Activated gamma-delta T cell treated with anti-CD3 and anti-CD28 coated beads, Interleukin-2, amount 50 U/mL, for 16 hours (primary cell): ENCODE measurements around the gene FBXW7.
"Not testable (repeated sequence)": the region's sequence is repeated elsewhere in the genome, so short reads cannot be mapped to it uniquely, and the experiment has no call there.

Source experiments
- DNase-seq: peaks from one replicate; pipeline ENCODE4 v3.0.0-alpha.2; 2020; ENCODE audit warnings: low read depth

The FBXW7 gene, protein sequence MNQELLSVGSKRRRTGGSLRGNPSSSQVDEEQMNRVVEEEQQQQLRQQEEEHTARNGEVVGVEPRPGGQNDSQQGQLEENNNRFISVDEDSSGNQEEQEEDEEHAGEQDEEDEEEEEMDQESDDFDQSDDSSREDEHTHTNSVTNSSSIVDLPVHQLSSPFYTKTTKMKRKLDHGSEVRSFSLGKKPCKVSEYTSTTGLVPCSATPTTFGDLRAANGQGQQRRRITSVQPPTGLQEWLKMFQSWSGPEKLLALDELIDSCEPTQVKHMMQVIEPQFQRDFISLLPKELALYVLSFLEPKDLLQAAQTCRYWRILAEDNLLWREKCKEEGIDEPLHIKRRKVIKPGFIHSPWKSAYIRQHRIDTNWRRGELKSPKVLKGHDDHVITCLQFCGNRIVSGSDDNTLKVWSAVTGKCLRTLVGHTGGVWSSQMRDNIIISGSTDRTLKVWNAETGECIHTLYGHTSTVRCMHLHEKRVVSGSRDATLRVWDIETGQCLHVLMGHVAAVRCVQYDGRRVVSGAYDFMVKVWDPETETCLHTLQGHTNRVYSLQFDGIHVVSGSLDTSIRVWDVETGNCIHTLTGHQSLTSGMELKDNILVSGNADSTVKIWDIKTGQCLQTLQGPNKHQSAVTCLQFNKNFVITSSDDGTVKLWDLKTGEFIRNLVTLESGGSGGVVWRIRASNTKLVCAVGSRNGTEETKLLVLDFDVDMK

DNA sequence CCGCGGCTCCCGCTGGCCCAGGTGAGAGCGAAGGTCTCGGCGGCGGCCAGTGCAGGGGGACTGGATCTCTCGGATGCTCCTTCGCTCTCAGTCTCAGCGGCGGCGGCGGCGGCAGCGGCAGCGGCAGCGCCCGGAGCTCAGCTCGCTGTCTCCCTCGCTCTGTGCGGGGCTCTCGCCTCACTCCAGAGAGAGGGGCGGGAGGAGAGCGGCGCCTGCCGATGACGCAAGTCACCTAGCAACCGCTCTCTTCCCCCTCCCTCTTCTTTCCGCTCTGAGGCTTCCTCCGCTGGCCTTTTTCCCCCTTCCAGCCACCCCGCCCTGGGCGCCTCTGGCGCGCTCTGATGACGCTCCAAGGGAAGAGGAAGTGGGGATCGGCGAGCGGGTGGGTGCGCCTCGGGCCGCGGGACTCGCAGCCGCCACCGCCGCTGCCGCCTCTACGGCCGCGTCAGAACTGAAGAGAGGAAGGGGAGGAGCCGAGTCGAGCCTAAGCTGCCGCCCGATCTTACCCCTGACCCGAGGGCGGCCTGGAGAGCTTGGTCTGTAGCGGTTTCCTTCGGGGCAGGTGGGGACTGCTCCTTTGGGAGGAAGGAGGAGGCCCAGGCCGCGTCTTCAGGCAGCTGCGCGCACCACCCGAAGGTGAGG lies at the start of gene FBXW7:
TSS of gene FBXW7 (minus strand) at position 190 of the 642 bp plus-strand sequence. CDS start 124,289 bp downstream, outside the sequence.
- peak; percentile 99 for DNase-seq

DNA sequence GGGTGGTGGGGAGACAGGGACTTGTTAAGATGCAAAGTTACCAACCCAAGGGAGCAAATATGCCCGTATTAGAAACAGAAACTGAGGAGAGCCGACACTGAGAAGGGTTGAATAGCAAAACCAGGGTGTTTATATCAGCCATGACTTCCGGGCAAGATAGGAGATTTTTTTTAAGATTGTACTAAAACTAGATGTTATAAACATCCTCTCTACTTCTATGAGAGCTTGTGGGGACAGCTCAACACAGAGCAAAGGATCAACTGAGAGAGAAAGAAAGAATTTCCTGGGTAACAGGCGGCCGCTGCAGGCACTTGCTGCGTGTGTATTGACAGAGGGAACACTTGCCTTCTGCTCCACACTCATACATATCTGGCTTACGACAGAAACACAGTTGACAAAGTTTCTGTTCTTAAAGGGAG lies 49.1 kb upstream of the FBXW7 start:
- DNase-seq: no peak

DNA sequence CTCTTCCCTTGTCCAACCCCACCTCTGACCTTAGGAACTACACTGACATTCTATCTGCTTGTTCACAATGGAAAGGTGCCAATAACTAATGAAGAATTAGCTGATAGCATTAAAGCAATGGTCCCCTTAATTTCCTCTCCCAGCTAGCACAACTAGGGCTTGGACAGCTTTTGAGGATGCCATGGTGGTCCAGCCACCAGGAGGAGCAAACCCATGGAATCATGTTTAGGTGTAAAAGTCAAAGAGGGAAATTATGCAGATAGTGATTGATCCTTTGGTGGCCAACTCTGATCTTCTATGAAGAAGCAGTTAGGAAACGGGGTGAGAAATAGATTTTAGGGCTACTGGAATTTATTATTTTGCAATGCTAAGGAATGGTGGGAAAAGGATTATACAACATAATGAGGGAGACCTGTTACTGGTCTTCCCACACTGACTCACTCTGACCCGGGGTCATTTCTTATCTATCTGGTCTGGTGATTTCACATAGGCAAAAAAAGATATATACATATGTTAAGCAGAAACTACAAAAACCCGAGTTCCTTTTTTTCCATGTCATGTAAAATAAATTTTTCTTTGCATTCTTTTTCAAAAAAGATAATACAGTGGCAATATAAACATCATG lies 45.8 kb upstream of the FBXW7 start:
- no peak for DNase-seq

DNA sequence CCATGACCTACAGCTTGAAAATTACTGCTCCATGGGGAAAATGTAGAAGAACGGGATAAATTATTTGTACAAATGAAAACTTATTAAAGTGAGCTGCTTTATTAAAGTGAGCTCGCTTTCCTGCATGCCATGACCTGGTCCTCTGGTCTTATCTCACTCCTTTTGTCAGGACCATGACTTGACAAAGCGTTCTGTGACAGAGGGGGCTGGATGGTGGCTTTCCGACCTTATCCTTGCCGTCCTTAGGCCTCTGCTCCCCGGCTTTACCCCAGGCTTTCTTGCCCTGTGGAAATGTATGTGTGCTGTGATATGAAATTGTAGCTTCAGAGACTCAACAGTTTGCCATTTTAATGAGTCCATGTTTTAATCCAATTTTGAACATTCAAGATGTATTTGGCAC lies 44.0 kb upstream of the FBXW7 start:
- DNase-seq: no peak

DNA sequence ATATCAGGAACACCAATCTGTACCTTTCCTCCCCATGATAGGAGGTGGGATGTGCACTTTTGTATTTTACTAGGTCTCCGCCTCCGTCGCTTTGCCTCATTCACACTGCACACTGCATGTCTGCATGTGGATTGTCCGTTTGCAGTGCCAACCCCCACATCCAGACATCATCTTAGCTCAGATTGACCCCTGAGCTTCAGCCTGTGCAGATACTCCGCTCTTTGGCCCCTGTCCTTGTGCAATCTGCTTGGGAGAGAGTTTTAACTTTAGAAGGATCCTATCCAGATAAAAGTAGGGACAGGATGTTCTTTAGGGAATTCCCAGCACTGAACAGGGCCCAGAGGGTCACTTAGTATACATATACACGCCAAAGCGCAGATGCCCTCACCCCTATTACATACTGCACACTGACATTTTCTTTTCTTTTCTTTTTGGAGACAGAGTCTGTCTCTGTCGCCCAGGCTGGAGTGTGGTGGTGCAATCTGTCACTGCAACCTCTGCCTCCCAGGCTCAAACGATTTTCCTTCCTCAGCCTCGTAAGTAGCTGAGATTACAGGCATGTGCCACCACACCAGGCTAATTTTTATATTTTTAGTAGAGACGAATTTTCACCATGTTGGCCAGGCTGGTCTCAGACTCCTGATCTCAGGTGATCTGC lies 43.3 kb upstream of the FBXW7 start:
- no peak for DNase-seq

DNA sequence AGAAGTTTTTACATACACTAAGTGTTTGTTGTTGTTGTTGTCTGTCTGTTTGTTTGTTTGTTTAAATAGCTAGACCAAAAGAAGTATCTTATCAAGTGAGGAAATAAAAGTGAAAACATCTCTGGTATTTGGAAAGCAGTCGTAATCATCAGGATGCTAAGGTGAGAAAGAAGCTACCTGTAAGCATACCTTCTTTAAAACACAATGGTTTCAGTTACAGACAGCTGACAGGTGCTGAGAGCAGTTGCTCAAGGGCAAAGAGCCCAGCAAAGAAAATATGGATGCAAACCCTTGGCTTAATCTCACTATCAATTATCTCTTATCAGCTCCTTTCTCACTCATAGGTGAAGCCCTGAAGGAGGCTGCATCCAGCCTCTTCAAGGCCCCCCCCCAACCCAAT lies 42.8 kb upstream of the FBXW7 start:
- no peak for DNase-seq

DNA sequence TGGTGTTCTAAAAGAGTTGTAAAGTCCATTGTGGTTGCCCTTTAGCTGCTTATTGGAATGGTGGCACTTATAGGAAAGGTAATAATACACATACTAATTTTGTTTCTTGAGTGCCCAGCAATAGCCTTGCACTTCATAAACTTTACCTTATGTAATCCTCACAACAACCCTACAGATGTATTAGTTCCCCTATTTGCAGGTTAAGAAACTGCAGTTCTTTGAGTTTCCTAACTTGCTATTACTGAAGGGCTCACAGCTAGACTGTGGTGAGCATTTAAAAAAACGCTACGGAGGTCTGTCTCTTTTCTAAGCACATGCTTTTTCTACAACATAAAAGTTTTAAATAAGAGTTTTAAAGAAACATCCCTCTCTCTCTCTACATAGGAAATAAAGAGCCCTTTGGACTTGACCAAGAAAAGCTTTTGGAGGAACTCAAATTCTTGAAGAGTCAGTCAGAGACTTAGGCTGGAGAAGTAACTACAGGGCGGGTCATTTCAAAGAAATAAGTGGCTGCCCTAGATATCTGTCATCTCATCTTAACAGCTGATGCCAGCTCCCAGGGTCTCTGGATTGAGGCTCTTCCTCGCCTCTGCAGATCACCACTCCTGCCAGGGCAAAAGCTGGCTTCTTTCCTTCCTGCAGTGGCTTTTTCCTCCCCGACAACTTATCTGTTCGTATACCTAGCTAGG lies 42.0 kb upstream of the FBXW7 start:
- DNase-seq: no peak

DNA sequence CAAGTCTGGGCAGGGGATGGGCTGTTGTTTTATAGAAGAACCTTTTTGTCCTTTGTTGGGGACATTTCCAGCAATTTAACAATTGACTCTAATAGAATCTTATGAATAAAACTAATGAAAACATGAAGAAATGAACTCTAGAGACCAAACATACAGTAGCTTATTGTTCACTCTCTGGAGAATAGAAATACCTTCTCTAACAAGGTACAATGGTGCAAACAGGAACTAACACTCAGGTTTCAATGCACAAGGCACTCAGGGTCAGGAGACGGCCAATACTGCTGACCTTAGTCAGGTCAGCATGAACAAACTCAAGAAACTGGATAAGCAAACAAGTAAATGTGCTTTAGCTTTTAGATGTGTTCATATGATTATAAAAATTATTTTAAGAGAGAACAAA lies 39.6 kb upstream of the FBXW7 start:
- DNase-seq: no peak

DNA sequence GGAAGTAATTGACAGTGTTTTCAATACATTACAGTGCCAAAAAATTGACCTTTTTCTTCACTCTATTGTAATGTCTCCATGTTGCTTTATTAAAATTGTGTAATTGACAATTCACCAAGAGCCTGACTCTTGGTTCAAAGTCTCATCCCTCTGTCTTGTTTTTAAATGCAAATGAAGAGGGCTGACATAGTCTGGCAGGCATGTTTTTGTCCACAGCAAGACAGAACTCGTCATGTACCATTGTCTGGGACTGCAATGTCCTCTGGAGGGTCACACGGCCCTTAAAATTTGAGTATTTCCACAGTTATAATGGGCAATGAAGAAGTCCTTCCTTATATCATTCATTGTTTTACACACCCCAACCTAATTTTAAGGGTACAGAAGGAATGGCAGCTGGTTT lies 38.0 kb upstream of the FBXW7 start:
- DNase-seq: no peak

DNA sequence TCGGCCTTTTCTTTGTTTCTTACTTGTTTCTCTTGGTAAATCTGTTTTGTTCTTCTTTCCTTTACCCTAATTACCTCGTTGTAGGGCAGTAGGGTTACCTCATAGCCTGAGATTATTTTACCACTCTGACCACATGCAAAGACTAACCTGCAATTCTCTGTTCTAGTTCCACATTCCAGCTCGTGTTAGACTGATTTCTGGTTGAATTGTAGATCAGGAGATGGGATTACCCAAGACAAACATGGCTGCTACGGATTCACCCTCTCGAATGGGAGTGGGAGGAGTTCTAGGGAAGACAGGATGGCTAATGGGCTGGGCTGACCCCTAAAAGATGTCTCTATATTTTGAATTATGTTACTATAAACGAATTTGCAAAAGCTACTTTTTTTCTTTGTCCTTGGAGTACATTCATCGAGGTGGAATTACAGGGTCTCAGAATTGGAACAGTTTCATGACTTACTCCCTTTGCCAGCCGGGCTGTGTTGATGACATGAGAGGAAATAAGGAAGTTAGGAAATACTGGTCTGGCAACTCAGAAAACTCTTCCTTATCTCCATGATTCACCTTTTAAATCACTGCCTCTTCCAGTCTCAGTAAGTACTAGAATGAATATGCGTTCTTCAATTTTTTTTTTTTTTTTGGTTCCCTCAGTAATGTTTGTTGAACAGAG lies 36.7 kb upstream of the FBXW7 start:
- DNase-seq: no peak

DNA sequence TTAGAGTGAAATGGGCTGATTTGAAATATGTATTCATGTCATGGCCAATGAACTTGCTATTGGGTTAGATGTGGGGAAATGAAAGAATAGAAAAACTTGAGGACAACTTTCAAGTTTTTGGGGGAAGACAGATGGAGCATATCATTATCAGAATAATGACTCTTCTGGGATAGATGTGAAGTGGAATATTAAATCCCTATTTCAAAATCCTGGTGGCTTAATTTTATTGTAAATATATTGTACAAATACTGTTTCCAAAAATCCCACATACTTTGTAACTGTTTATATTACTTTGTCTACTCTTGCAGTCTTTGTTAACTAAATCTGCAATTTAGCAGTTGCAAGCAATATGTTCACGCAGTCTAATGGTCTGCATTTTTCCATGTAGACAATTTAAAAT lies 35.9 kb upstream of the FBXW7 start:
- DNase-seq: no peak

DNA sequence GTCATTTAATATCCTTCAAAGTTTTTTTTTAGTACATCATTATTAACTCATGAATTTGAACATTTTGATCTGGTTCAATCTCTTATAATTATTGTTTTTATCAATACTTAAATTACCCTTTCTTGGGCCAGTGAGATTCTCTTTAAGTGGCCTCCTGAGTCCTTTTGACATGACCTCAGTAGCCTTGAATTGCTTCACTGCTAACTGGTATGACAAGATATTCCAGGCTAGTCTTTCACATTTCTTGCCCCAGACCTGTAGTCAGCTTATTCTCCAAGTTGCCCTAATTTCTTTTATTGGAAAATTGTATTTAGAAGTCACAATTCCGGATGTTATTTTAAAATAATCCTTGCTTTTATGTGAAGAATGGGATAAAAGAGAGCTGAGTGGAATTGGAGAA lies 35.4 kb upstream of the FBXW7 start:
- no peak for DNase-seq

DNA sequence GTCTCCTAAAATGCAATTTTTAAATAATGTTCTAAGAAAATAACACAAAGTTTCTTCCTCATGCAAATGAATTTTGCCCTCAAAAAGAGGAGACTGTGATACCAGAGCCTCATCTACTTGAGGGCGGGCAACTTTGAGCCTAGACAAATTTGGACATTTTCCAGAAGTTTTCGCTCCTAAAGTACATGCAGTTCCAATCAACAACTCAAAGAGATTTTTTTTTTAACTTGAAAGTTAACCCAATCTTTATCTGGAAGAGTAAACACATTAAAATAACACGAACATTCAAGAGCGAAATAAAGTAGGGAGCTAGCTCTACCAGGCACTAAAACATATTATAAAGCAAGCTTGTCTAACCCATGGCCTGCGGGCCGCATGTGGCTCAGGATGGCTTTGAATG lies 29.4 kb upstream of the FBXW7 start:
- DNase-seq: no peak

DNA sequence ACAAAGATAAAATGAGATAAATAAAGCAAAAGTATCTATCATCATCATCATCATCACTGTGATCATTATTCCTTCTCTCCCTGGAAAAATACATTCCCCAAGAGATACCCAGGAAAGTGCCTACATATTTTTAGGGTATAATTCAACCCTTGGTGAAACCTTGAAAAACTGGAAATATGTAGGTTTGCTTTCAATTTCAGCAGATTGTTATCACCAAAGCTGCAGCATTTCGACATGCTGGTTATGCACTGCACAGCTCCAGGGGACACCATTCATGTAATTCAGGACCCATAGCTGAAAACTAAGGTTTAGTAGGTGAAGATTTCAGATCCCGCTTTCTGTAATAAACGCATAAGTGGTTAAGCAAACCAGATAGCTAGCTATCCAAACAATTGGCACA lies 28.4 kb upstream of the FBXW7 start:
- DNase-seq: no peak

DNA sequence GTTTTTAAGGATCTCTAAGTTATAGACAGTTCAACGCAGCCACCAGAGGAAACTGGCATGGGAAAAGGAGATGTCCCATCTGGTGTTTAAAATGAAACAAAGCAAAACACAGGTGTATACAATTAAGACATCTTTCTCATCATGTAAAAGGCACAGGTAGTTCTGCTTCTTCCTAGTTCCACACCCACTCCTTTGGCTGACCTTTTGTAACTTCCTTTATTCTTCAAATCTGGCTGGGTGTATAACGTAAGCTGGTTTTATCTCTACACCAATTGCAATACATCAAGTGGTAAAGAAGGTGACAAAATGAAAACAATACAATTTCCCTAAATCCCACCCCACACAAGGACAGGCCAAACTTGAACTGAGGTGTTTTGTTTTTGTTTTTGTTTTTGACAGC lies 27.3 kb upstream of the FBXW7 start:
- DNase-seq: no peak

DNA sequence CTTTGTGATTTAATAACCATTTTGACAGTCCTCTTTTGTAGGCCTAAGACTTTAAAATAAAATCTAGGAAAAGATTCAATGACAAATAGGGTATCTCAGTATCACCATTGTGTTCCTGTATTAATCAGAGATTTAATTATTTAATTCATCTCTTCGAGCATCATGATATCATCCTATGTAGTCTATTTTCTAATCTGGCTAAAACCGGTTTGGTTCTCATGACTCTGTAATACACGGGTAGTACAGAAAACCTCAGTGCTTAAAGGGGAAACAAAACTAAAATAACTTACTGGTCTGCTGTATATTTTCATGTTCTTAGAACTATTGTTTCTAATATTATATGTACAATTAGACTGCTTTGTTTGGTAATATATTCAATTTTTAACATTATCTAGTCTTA lies 23.7 kb upstream of the FBXW7 start:
- no peak for DNase-seq

DNA sequence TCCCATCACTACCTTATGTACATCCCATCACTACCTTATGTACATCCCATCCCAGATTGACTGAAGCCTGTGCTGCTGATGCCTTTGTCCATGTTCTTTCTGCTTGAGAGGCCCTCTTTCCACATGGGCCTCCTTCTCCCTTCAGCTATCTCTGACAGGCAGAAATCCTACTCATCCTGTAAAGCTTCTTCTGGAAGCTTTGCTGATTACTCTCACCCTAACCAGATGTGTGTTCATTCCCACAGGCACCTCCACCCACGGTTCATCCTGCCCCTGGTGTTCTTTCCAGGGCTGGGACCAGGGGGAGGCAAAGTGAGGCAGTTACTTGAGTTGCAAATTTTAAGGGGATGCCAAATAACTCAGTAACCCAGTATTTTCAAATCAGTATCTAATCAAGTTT lies 22.5 kb upstream of the FBXW7 start:
- DNase-seq: no peak

DNA sequence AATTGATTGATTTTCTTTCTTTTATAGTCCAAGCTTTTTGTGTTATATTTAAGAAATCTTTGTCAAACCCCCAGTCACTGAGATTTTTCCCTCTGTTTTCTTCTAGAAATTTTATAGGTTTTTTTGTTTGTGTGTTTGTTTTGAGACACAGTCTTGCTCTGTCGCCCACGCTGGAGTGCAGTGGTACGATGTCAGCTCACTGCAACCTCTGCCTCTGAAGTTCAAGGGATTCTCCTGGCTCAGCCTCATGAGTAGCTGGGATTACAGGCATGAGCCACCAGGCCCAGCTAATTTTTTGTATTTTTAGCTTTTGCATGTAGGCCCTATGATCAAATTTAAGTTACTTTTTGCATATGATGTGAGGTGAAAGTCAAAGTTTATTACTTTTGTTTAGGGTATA lies 20.9 kb upstream of the FBXW7 start:
- no peak for DNase-seq

DNA sequence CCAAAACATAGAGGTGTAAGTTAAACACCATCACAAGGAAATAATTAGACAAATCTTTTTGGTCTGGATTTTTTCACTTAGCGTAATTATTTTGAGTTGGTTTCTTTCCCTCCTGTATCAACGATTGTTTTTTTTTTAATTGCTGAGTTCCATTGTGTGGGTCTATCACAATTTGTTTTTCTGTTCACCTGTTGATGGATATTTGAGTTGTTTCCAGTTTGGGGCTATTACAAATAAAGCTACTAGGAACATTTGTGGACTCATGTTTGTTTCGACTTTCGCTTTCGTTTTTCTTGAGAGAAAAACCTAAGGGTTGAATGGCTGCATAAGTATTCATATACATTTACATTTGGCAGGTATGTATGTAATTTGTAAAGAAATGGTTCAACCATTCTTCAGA lies 20.4 kb upstream of the FBXW7 start:
- DNase-seq: no peak

DNA sequence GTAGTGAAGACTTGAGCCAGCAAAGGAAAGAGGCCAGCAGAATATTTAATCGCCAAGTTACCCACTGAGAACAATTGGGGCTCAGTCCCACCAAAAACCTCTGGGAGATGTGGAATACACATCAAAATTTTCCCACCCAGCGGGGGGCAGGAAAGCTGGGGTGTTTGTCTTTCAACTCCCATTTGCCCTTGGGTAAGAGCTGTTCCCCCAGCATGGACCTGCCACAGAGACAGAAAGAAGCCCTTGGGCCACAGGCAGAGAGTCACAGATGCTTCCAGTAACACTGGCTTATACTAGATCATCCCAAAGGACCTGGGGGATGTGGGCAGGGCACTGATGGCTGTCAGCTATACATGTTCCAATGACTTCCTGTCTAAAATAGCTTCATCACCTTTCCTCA lies 18.9 kb upstream of the FBXW7 start:
- no peak for DNase-seq

DNA sequence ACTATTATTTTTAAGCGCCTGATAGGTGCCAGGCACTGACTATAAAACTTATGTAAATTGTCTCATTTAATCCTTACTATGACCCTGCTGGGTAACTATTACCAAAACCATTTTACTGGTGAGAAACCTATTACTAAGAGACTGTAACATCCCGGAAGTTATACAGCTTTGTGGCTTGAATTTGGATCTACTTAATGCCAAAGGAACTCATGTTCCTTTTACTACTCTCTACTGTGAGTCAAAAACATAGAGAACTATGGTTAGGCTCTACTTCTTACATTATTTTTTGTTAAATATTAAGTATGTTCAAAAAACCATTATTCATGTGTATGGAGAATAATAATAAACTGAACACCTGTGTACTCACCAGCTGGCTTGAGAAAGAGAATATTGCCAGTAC lies 14.8 kb upstream of the FBXW7 start:
- DNase-seq: not testable (repeated sequence)
